Measurements from ENCODE around the gene TMEM19. TPM values are rescaled to one million over a fixed set of nuclear protein-coding genes. Genes with fewer than 3 reads are reported as not detected.

The TMEM19 gene
- total RNA-seq, 2 experiments from 2014 or later, result 15.5 to 16.1 TPM

Other genes with a start within 250 kb of the TMEM19 start
- gene LGR5, start 246.3 kb upstream of the TMEM19 start, total RNA-seq, result not detected
- gene ZFC3H1, start 22.2 kb upstream of the TMEM19 start, total RNA-seq, result 10 to 100 TPM; 64.7 to 76.8 TPM
- gene THAP2, start 21.8 kb upstream of the TMEM19 start, total RNA-seq, result 1 to 10 TPM; 6.4 to 7.7 TPM
- 10 to 100 TPM; 65.0 to 67.3 TPM for gene RAB21, start 68.8 kb downstream of the TMEM19 start, total RNA-seq
- 10 to 100 TPM; 60.6 to 67.3 TPM for gene TBC1D15, start 153.7 kb downstream of the TMEM19 start, total RNA-seq

All from activated CD4-positive, alpha-beta memory T cell treated with anti-CD3 and anti-CD28 coated beads, Interleukin-2, amount 10 ng/mL, durations not matched to agents 7 days and 5 days (primary cell).